ENCODE measurements around the gene MAU2. TPM values are rescaled to one million over a fixed set of nuclear protein-coding genes. Genes with fewer than 3 reads are reported as not detected.
"Not testable (repeated sequence)": the region's sequence is repeated elsewhere in the genome, so short reads cannot be mapped to it uniquely, and the experiment has no call there.

The MAU2 gene
- total RNA-seq, 1 donor from 2014 or later = 35.0 TPM

- Histone ChIP-seq H2AFZ (replicated peaks) (no peak overlapping the region), H4K20me1 (ENCODE audit: low read depth) (peaks cover 34% of the 10 kb centered on the region), H3K4me1 (peaks cover 6% of the 10 kb centered on the region), H3F3A (ENCODE audit: low read depth) (peaks cover 17% of the 10 kb centered on the region), H3K9me3 (ENCODE audit: low read depth) (no peaks in the 10 kb centered on the region), H3K4me3 (peak overlapping the region; percentile 80), H3K27me3 (peaks cover 11% of the 10 kb centered on the region), H3K27ac (no peak overlapping the region), H3K9ac (no peak overlapping the region), H3K36me3 (no peaks in the 10 kb centered on the region), H3K79me2 (ENCODE audit: low read depth) (peaks cover 39% of the 10 kb centered on the region), H3K4me2 (peak overlapping the region; percentile 95)
- DNase-seq (ENCODE audit: low spot score) = no peak
- H3K4me3 Mint-ChIP-seq = peak overlapping the region; percentile 92
- H3K4me1 Mint-ChIP-seq = peaks cover 28% of the 10 kb centered on the region
- H3K27me3 Mint-ChIP-seq (ENCODE audit: insufficient read depth, low read depth) = peaks cover 2% of the 10 kb centered on the region
- peaks cover 3% of the 10 kb centered on the region for H3K9me3 Mint-ChIP-seq
- peaks cover 2% of the 10 kb centered on the region for H3K36me3 Mint-ChIP-seq
- TF ChIP-seq CTCF (IDR thresholded peaks at IDR 0.05) (no peak), EZH2 (IDR thresholded peaks at IDR 0.05) (no peak), EZH2phosphoT487 (IDR thresholded peaks at IDR 0.05) (no peak)
- H3K27ac Mint-ChIP-seq = no peak overlapping the region
Observed at GRCh38 chr19:19387108-19387507, 66.5 kb downstream of the MAU2 start.

GRCh38 chr19:19388568-19389555, 68.2 kb downstream of the MAU2 start:
- no peak for TF ChIP-seq CTCF (IDR thresholded peaks at IDR 0.05)
- TF ChIP-seq EZH2phosphoT487 (IDR thresholded peaks at IDR 0.05) = no peak
- TF ChIP-seq EZH2 (IDR thresholded peaks at IDR 0.05) = no peak
- Histone ChIP-seq H3K9ac (peak overlapping the region; percentile 19), H4K20me1 (ENCODE audit: low read depth) (peaks cover 35% of the 10 kb centered on the region), H3K9me3 (ENCODE audit: low read depth) (no peaks in the 10 kb centered on the region), H3K79me2 (ENCODE audit: low read depth) (peaks cover 55% of the 10 kb centered on the region), H3K27me3 (peaks cover 10% of the 10 kb centered on the region), H2AFZ (replicated peaks) (no peak overlapping the region), H3F3A (ENCODE audit: low read depth) (peaks cover 14% of the 10 kb centered on the region), H3K27ac (no peak overlapping the region), H3K4me1 (peaks cover 6% of the 10 kb centered on the region), H3K4me3 (no peak overlapping the region), H3K36me3 (no peaks in the 10 kb centered on the region), H3K4me2 (no peak overlapping the region)
- no peak for DNase-seq (ENCODE audit: low spot score)
- H3K4me1 Mint-ChIP-seq = peaks cover 30% of the 10 kb centered on the region
- no peak overlapping the region for H3K27ac Mint-ChIP-seq
- H3K4me3 Mint-ChIP-seq = peak overlapping the region; percentile 10
- H3K27me3 Mint-ChIP-seq (ENCODE audit: insufficient read depth, low read depth) = no peaks in the 10 kb centered on the region
- no peaks in the 10 kb centered on the region for H3K9me3 Mint-ChIP-seq
- peaks cover 2% of the 10 kb centered on the region for H3K36me3 Mint-ChIP-seq

DNA sequence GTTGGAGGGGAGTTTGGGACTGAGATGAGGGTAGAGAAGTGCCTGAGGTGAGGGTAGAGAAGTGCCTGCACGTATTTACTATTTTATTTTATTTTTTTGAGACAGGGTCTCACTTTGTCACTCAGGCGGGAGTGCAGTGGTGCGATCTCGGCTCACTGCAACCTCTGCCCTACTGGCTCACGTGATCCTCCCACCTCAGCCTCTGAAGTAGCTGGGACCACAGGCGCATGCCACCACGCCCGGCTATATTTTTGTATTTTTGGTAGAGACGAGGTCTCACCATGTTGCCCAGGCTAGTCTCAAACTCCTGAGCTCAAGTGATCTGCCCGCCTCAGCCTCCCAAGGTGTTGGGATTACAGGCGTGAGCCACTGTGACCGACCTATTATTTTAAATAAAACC, 69.1 kb downstream of the MAU2 start:
- not testable (repeated sequence) for DNase-seq (ENCODE audit: low spot score); H3K4me3 Mint-ChIP-seq; H3K9me3 ChIP-seq (ENCODE audit: low read depth); H3K36me3 ChIP-seq; H3K27me3 Mint-ChIP-seq (ENCODE audit: insufficient read depth, low read depth); H3K4me2 ChIP-seq; H3K9me3 Mint-ChIP-seq; H3K27ac Mint-ChIP-seq; H2AFZ ChIP-seq (replicated peaks); H3K4me1 ChIP-seq; H3K27me3 ChIP-seq; H3K27ac ChIP-seq; H3K4me3 ChIP-seq; H3K36me3 Mint-ChIP-seq
- peaks cover 32% of the 10 kb centered on the region for H3K4me1 Mint-ChIP-seq
- Histone ChIP-seq H3K79me2 (ENCODE audit: low read depth) (peaks cover 58% of the 10 kb centered on the region), H3K9ac (peak overlapping the region; percentile 19), H4K20me1 (ENCODE audit: low read depth) (peaks cover 35% of the 10 kb centered on the region), H3F3A (ENCODE audit: low read depth) (peaks cover 12% of the 10 kb centered on the region)

DNA sequence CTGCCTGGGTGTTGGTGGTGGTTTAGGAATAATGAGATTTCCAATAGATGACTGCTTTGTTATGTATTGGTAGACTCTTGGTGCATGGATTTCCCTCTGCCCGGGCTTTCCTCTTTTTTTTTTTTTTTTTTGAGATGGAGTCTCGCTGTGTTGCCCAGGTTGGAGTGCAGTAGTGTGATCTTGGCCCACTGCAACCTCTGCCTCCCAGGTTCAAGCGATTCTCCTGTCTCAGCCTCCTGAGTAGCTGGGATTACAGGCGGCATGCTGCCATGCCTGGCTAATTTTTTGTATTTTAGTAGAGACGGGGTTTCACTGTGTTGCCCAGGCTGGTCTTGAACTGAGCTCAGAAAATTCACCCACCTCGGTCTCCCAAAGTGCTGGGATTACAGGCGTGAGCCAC, 73.7 kb downstream of the MAU2 start:
- H3K9me3 Mint-ChIP-seq; H3F3A ChIP-seq (ENCODE audit: low read depth); H3K4me1 ChIP-seq; H2AFZ ChIP-seq (replicated peaks); H3K27ac Mint-ChIP-seq; H3K36me3 Mint-ChIP-seq; H3K4me3 ChIP-seq; H3K36me3 ChIP-seq; H3K9ac ChIP-seq; H3K4me3 Mint-ChIP-seq; H3K9me3 ChIP-seq (ENCODE audit: low read depth); DNase-seq (ENCODE audit: low spot score); H3K4me2 ChIP-seq; H3K27me3 Mint-ChIP-seq (ENCODE audit: insufficient read depth, low read depth); H3K27ac ChIP-seq; H3K27me3 ChIP-seq: not testable (repeated sequence)
- Histone ChIP-seq H3K79me2 (ENCODE audit: low read depth) (peaks cover 71% of the 10 kb centered on the region), H4K20me1 (ENCODE audit: low read depth) (peaks cover 26% of the 10 kb centered on the region)
- H3K4me1 Mint-ChIP-seq = peaks cover 17% of the 10 kb centered on the region

Data from neural progenitor cell (in vitro differentiated cells).